Measurements from ENCODE around the gene GCC1. TPM values are rescaled to one million over a fixed set of nuclear protein-coding genes. Genes with fewer than 3 reads are reported as not detected.
"Not testable (repeated sequence)": the region's sequence is repeated elsewhere in the genome, so short reads cannot be mapped to it uniquely, and the experiment has no call there.

Gene GCC1
- total RNA-seq, 1 donor from 2014 or later, result 19.9 TPM

- DNase-seq (ENCODE audit: low spot score), result no peak
- no peaks in the 10 kb centered on the region for H3K27me3 Mint-ChIP-seq (ENCODE audit: low read depth)
- H3K9me3 Mint-ChIP-seq (ENCODE audit: low read depth), result no peaks in the 10 kb centered on the region
- no peak overlapping the region for H3K27ac Mint-ChIP-seq (ENCODE audit: unreplicated experiment)
- H3K36me3 Mint-ChIP-seq (ENCODE audit: low read depth), result peaks cover 14% of the 10 kb centered on the region
- TF ChIP-seq, protein P1, sequence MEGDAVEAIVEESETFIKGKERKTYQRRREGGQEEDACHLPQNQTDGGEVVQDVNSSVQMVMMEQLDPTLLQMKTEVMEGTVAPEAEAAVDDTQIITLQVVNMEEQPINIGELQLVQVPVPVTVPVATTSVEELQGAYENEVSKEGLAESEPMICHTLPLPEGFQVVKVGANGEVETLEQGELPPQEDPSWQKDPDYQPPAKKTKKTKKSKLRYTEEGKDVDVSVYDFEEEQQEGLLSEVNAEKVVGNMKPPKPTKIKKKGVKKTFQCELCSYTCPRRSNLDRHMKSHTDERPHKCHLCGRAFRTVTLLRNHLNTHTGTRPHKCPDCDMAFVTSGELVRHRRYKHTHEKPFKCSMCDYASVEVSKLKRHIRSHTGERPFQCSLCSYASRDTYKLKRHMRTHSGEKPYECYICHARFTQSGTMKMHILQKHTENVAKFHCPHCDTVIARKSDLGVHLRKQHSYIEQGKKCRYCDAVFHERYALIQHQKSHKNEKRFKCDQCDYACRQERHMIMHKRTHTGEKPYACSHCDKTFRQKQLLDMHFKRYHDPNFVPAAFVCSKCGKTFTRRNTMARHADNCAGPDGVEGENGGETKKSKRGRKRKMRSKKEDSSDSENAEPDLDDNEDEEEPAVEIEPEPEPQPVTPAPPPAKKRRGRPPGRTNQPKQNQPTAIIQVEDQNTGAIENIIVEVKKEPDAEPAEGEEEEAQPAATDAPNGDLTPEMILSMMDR (IDR thresholded peaks at IDR 0.05), result no peak
- peaks cover 37% of the 10 kb centered on the region for H3K4me1 Mint-ChIP-seq (ENCODE audit: low read depth)
- H3K4me3 Mint-ChIP-seq (ENCODE audit: unreplicated experiment), result no peak overlapping the region
These were observed 6.6 kb downstream of the GCC1 start for GRCh38 chr7:127578711-127579275.

GRCh38 chr7:127578036-127578684 lies 7.2 kb downstream of the GCC1 start:
- no peak overlapping the region for H3K27ac Mint-ChIP-seq (ENCODE audit: unreplicated experiment)
- H3K9me3 Mint-ChIP-seq (ENCODE audit: low read depth), result no peaks in the 10 kb centered on the region
- DNase-seq (ENCODE audit: low spot score), result no peak
- H3K4me1 Mint-ChIP-seq (ENCODE audit: low read depth), result peaks cover 31% of the 10 kb centered on the region
- H3K36me3 Mint-ChIP-seq (ENCODE audit: low read depth), result peaks cover 14% of the 10 kb centered on the region
- H3K4me3 Mint-ChIP-seq (ENCODE audit: unreplicated experiment), result no peak overlapping the region
- TF ChIP-seq, protein P1 (IDR thresholded peaks at IDR 0.05), result peak; percentile 37
- H3K27me3 Mint-ChIP-seq (ENCODE audit: low read depth), result no peaks in the 10 kb centered on the region

DNA sequence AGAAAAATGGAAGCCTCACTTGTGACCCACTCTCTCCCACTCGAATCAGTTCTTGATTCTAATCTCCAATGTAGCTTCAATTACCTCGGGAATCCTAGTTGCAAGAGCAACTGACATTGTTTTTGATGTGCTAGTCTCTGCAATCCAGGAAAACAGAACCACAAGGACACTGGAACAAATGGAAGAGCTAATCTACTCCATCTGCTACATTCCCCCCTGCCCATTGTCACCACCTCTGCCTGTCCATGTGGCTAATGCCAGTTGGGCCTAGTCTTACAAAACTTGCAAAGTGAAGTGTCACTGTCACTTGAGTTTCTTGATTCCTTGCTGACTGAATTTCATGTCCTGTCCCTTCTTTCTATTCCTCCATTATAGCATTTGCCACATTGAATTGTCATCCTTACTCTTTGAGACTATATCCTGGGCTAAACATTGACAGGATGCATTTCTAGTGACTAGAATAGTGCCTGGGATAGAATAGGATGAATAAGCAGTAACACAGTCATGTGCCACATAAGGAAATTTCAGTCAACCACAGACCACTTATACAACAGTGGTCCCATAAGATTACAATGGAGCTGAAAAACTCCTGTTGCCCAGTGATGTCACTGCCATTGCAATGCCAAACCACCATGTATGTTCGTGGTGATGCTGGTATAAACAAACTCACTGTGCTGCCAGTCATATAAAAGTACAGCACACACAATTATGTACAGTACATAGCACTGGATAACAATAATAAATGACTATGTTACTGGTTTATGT lies 13.5 kb downstream of the GCC1 start:
- no peak overlapping the region for H3K27ac Mint-ChIP-seq (ENCODE audit: unreplicated experiment)
- H3K4me3 Mint-ChIP-seq (ENCODE audit: unreplicated experiment), result no peak overlapping the region
- TF ChIP-seq, protein P1 (IDR thresholded peaks at IDR 0.05), result no peak
- H3K9me3 Mint-ChIP-seq (ENCODE audit: low read depth), result peaks cover 3% of the 10 kb centered on the region
- no peaks in the 10 kb centered on the region for H3K27me3 Mint-ChIP-seq (ENCODE audit: low read depth)
- no peak for DNase-seq (ENCODE audit: low spot score)
- no peaks in the 10 kb centered on the region for H3K4me1 Mint-ChIP-seq (ENCODE audit: low read depth)
- peaks cover 7% of the 10 kb centered on the region for H3K36me3 Mint-ChIP-seq (ENCODE audit: low read depth)

DNA sequence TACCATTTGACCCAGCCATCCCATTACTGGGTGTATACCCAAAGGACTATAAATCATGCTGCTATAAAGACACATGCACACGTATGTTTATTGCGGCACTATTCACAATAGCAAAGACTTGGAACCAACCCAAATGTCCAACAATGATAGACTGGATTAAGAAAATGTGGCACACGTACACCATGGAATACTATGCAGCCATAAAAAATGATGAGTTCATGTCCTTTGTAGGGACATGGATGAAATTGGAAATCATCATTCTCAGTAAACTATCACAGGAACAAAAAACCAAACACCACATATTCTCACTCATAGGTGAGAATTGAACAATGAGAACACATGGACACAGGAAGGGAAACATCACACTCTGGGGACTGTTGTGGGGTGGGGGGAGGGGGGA lies 17.4 kb downstream of the GCC1 start:
- H3K4me3 Mint-ChIP-seq (ENCODE audit: unreplicated experiment); H3K27me3 Mint-ChIP-seq (ENCODE audit: low read depth); H3K27ac Mint-ChIP-seq (ENCODE audit: unreplicated experiment); H3K4me1 Mint-ChIP-seq (ENCODE audit: low read depth); DNase-seq (ENCODE audit: low spot score): not testable (repeated sequence)
- Mint-ChIP-seq H3K9me3 (ENCODE audit: low read depth) (peaks cover 17% of the 10 kb centered on the region), H3K36me3 (ENCODE audit: low read depth) (peaks cover 19% of the 10 kb centered on the region)

DNA sequence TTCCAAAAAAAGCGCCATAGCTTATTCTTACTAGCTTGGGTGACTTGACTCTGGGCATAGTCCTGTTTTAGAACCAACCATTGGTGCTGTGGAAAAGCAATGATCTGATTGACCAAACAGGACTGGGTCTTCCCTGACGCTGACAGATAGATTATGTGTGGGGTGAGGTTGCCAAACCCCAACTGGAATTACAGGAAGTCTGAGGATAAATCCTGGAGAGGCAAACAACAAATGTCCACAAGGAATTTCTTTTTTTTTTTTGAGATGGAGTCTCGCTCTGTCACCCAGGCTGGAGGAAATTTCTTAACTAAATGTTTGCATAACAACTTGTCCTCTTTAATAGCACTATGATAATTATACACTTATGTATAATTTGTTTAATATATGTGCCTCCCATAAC lies 19.2 kb downstream of the GCC1 start:
- Mint-ChIP-seq H3K9me3 (ENCODE audit: low read depth) (peaks cover 23% of the 10 kb centered on the region), H3K4me3 (ENCODE audit: unreplicated experiment) (no peak overlapping the region), H3K27me3 (ENCODE audit: low read depth) (no peaks in the 10 kb centered on the region), H3K4me1 (ENCODE audit: low read depth) (no peaks in the 10 kb centered on the region), H3K27ac (ENCODE audit: unreplicated experiment) (no peak overlapping the region), H3K36me3 (ENCODE audit: low read depth) (peaks cover 19% of the 10 kb centered on the region)
- no peak for DNase-seq (ENCODE audit: low spot score)
- TF ChIP-seq, protein P1 (IDR thresholded peaks at IDR 0.05), result no peak
